Stimulated activated CD4-positive, alpha-beta T cell treated with anti-CD3 and anti-CD28 coated beads, Interleukin-12 subunit alpha, Interleukin-12 subunit beta, amount 100 ng/mL, for 48 hours (primary cell): ENCODE measurements around the gene CADM1.

ENCODE experiments used
- DNase-seq, 3 donors: peaks; one replicate each; pipeline ENCODE4 v3.0.0-alpha.2; 2020; ENCODE audit warnings: low read depth in 2 of 3, low spot score in 1 of 3

Gene CADM1

GRCh38 chr11:115408036-115408921, 95.9 kb downstream of the CADM1 start:
- no peak for DNase-seq

- no peak for DNase-seq
Measured at GRCh38 chr11:115407496-115407895, 96.7 kb downstream of the CADM1 start.

DNA sequence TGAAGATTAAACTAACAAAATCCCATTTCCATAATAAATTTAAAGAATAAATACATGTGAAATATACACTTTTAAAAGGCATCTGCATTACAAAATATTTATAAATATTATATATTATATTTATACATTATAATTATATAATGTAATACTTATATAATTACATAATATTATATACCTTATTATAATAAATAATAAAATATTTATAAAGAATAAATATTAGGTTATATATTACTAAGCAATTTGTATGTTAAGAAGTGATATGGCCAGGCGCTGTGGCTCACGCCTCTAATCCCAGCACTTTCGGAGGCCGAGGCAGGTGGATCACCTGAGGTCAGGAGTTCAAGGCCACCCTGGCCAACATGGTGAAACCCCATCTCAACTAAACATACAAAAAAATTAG, 97.8 kb downstream of the CADM1 start:
- DNase-seq: no peak

- no peak for DNase-seq
Measured at GRCh38 chr11:115398333-115399080, 105.7 kb downstream of the CADM1 start.

DNA sequence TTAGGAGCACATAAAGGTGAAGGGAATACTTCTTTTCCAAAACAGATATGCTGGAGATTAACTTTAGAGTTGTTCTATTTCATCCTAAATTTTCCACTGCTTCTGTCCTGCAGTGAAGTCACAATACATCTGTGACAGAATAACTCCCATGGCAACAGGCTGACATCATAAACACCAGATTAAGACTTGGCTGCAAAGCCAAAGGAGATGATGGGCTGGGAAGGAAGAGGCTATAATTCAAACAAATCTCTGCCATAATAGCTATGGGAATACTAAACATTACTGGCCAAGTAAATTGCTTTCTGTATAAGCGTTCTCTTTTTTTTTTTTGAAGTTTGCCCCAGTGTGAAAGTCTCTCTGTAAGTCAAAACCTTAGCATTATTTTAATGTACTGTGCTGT, 107.7 kb downstream of the CADM1 start:
- DNase-seq: no peak

DNA sequence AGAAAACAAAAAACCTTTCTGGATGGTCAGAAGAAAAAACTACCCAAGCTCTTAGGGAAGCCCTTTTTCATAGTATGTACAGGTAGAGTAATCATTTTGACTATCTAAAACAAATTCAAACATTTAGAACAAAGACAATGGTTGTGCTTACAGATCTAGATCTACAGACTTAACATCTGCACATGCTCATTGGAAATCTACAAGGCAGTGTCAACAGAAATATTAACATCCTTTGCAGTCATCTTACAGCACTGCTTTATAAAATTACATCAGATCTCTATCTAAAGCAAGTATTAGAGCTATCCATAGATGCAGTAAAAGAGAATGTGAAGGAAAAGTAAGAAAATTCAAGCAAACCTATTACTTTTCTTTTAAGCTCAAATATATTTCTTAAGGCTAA, 110.3 kb downstream of the CADM1 start:
- DNase-seq: no peak

- no peak for DNase-seq
Measured at GRCh38 chr11:115391598-115391997, 112.6 kb downstream of the CADM1 start.

DNA sequence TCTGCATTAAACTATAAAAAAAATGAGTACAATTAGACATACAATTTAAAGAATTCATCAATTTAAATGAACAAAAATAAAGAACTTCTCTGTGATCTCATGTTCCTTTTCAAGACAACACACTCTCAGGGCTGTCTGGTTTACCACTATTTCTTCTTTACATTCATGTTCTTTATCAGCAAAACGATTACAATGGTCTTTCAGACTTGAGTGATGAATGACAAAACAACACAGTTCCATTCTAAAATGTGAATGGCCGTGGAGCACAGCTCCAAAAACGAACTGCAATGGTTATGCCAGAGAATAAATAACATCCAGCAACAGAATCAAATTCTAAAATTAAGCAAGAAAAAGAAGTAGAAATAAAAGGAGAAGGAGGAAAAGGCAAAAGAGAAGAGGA, 113.1 kb downstream of the CADM1 start:
- no peak for DNase-seq

DNA sequence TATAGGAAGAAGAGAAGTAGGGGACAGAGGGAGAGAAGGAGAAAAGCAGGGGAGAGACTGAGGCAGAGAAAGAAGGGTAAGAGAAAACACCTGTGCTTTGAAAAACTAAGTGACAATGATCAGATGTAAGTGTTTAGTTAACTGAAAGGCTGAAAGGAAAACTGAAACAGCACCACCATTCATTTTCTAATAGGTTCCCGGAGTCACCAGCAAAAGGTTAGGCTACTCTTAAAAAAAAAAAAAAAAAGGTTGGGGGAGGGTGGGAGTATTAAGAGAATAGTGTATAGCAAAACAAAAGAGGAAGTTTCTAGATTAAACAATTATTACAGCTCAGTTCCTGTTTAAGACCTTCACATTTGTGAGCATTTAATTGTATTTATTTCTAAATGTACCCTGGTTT, 113.8 kb downstream of the CADM1 start:
- no peak for DNase-seq

DNA sequence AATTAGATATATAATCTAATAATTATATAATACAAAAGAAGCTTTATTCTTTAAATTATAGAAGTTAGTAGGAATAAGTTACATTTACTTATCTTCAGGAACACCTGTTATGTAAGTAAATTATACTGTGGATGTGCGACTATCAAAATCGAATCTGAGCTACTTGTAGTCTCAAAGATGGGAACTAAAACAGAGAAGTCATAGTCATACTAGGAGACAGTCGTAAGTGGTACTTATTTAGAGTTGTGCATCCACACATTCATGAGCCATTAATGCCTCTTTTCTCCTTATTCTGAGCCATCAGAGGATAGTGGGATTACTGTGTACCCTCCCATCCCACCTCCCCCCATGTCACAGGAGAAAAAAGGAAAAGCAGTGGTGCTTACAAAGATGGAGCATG, 114.4 kb downstream of the CADM1 start:
- DNase-seq: no peak

- no peak for DNase-seq
Measured at GRCh38 chr11:115385226-115385625, 119.0 kb downstream of the CADM1 start.

DNA sequence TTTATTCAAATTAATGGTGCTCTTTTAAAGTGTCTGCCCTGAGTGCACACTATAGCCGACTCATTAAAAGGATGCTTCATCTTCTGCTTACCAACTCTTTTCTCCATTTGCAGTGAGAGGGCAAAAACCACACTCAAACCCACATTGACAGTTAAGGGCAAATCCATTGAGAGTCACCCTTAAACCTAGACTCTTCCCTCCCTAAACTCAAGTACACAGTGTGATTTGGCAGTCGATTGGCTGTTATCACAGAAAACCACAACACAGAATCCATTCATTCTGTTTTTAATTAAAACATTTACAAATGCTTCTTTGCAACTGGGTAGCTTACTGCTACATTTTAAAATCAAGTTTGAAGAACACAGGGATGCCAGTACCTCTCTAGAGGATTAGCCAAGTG, 120.0 kb downstream of the CADM1 start:
- DNase-seq: no peak

GRCh38 chr11:115383431-115383830, 120.8 kb downstream of the CADM1 start:
- DNase-seq: no peak

GRCh38 chr11:115379528-115379927, 124.7 kb downstream of the CADM1 start:
- no peak for DNase-seq

DNA sequence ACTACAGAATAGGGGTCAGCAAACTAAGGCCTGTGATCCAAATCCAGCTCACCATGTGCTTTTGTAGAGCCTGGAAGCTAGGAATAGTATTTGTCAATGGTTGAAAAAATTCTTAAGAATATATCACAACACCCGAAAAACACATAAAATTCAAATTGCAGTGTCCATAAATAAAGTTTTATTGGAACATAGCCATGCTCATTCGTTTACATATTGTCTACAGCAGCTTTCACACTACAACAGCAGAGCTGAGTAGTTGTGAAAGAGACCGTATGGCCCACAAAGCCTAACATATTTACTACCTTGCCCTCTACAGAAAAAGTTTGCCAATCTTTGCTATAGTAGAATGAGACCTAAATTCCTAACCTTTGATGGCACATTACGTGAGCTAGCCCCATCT, 125.7 kb downstream of the CADM1 start:
- DNase-seq: no peak

DNA sequence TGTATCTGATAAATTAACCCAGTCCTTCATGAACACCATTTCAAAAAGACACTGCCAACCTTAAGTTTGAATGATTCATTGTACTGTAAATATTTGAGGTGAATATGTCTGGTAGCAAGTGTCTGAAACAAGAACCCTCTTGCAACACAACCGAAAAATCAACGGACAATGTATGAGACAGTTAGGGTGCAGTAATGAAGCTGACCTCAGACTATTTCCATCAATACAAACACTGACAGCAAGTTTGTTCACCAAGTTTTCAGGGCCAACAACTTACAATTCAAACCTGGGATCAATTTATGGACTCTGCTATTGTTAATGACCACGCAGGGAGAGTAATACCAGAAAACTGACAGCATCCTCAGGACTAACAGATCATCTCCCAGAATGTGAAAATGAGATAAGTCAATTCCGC, 126.3 kb downstream of the CADM1 start:
- DNase-seq: no peak

DNA sequence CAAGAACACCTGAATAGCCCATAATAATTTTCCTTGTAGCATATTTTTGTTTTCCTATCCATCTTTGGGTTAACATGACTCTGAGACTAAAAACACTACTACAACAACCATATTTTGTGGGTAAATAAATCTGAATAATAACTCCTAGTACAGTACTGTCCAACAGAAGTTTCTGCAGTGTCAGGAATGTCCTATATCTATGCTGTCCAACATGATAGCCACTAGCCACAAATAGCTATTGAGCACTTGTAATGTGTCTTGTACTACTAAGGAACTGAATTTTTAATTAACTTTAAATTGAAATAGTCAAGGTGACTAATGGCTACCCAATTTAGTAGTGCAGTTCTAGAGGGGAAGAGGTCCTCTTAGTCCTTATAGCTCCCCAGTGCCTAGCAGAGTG, 135.6 kb downstream of the CADM1 start:
- DNase-seq: no peak

GRCh38 chr11:115366826-115367225, 137.4 kb downstream of the CADM1 start:
- no peak for DNase-seq

- no peak for DNase-seq
Measured at GRCh38 chr11:115365907-115366306, 138.3 kb downstream of the CADM1 start.

DNA sequence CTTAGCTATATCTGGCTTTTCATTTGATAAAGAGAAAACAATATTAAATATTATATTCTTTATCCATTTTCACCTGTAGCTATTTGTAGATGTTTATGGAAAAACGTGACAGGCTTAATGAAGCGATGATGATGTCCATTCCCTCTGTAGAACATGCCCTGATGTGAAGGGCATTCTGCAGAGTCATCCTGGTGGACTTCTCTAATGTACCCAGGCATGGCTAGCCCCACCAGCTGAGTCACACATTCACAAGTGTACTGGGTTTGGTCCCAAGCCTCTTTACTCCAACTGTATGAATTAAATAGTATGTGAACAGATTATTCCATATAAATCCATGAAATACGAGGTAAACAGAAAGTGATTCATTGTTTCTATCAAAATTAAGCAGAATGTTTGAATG, 139.3 kb downstream of the CADM1 start:
- no peak for DNase-seq

DNA sequence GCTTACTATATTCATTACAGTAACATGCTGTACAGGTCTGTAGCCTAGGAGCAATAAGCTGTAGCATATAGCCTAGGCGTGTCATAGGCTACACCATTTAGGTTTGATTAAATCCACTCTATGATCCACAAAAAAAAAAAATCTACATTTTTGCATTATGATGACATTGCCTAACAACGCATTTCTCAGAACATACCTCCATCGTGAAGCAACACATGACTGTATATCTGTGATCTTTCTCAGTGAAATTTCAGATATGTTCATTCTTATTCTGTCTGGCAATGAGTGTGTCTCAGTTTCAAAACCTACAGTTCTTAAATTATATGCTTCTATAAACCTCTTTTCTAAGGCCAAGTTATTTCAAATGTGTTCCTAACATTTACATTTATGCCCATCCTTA, 140.3 kb downstream of the CADM1 start:
- no peak for DNase-seq

DNA sequence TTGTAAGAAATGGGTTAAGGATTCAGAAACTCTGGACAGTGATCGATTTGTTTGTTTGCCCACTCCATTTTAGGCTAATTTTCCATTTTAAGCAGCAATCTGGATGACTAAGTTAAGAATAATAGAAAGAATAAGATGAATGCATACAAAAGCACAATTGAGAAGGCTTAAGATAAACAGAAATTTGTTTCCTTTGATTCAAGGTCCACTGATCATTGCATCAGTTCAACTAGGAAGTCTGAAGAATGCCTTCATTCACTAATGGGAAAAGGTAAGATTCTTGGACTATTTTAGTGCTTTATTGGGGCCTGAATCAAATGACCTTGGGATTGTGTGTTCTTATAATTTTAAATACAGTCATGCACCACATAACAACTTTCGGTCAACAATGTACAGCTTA, 140.8 kb downstream of the CADM1 start:
- no peak for DNase-seq

GRCh38 chr11:115362997-115363396, 141.2 kb downstream of the CADM1 start:
- DNase-seq: no peak
